HEK293 (cell line): Measurements from ENCODE around the gene MCFD2.

Experiments used
- HOXC10 ChIP-seq: sonication (generic); formaldehyde crosslinking; IDR thresholded peaks from 2 replicates; pipeline ENCODE4 v1.8.1; 2023; ENCODE audit warnings: mild to moderate bottlenecking, missing genetic modification reagents
- SP2 ChIP-seq: fragments of 450-650 bp; formaldehyde crosslinking; IDR thresholded peaks from 2 replicates; pipeline ENCODE4 v1.5.1; 2016; ENCODE audit warnings: missing biosample characterization, missing genetic modification characterization
- SP7 ChIP-seq: fragments of 450-650 bp; formaldehyde crosslinking; IDR thresholded peaks from 2 replicates; pipeline ENCODE4 v1.5.1; 2016; ENCODE audit warnings: missing biosample characterization, missing genetic modification characterization
- ZBTB20 ChIP-seq: fragments of 450-650 bp; formaldehyde crosslinking; IDR thresholded peaks from 2 replicates; pipeline ENCODE4 v1.5.1; 2016; ENCODE audit warnings: missing biosample characterization, missing genetic modification characterization
- ZFP37 ChIP-seq: fragments of 450-650 bp; formaldehyde crosslinking; IDR thresholded peaks from 2 replicates; pipeline ENCODE4 v1.5.1; 2016; ENCODE audit warnings: missing biosample characterization, missing genetic modification characterization
- ZFP69B ChIP-seq: fragments of 450-650 bp; formaldehyde crosslinking; IDR thresholded peaks from 2 replicates; pipeline ENCODE4 v1.5.1; 2016; ENCODE audit warnings: missing biosample characterization, missing genetic modification characterization
- ZNF211 ChIP-seq: fragments of 450-650 bp; formaldehyde crosslinking; IDR thresholded peaks from 2 replicates; pipeline ENCODE4 v1.5.1; 2016; ENCODE audit warnings: low read depth, missing biosample characterization, missing genetic modification characterization
- ZNF335 ChIP-seq: fragments of 450-650 bp; formaldehyde crosslinking; conservative IDR thresholded peaks from 2 replicates; pipeline ENCODE4 v1.5.1; 2016; ENCODE audit warnings: missing biosample characterization, missing genetic modification characterization
- ZNF394 ChIP-seq: fragments of 450-650 bp; formaldehyde crosslinking; IDR thresholded peaks from 2 replicates; pipeline ENCODE4 v1.5.1; 2016; ENCODE audit warnings: missing biosample characterization, missing genetic modification characterization, mild to moderate bottlenecking, moderate library complexity, borderline replicate concordance
- ZNF501 ChIP-seq: fragments of 450-650 bp; formaldehyde crosslinking; IDR thresholded peaks from 2 replicates; pipeline ENCODE4 v1.5.1; 2016; ENCODE audit warnings: missing biosample characterization, missing genetic modification characterization
- ZNF670 ChIP-seq: fragments of 450-650 bp; formaldehyde crosslinking; IDR thresholded peaks from 2 replicates; pipeline ENCODE4 v1.5.1; 2016; ENCODE audit warnings: missing biosample characterization, missing genetic modification characterization, low read depth
- ZSCAN30 ChIP-seq: fragments of 450-650 bp; IDR thresholded peaks from 2 replicates; pipeline ENCODE4 v1.5.1; 2018; ENCODE audit warnings: missing biosample characterization, mild to moderate bottlenecking, missing genetic modification characterization, moderate library complexity
- TF ChIP-seq, protein P1 (sequence below): fragments of 450-650 bp; formaldehyde crosslinking; IDR thresholded peaks from 2 replicates; pipeline ENCODE4 v1.5.1; 2016; ENCODE audit warnings: missing biosample characterization, missing genetic modification characterization
- TF ChIP-seq, protein P2 (sequence below): fragments of 450-650 bp; formaldehyde crosslinking; conservative IDR thresholded peaks from 2 replicates; pipeline ENCODE4 v1.5.1; 2016; ENCODE audit warnings: low read depth, missing biosample characterization, missing genetic modification characterization
- TF ChIP-seq, protein P3 (sequence below): fragments of 450-650 bp; formaldehyde crosslinking; IDR thresholded peaks from 2 replicates; pipeline ENCODE4 v1.5.1; 2016; ENCODE audit warnings: missing biosample characterization, missing genetic modification characterization
- TF ChIP-seq, protein P4 (sequence below): fragments of 450-650 bp; formaldehyde crosslinking; IDR thresholded peaks from 2 replicates; pipeline ENCODE4 v1.5.1; 2016; ENCODE audit warnings: missing biosample characterization, missing genetic modification characterization
- TF ChIP-seq, protein P5 (sequence below): fragments of 450-650 bp; formaldehyde crosslinking; IDR thresholded peaks from 2 replicates; pipeline ENCODE4 v1.5.1; 2016; ENCODE audit warnings: missing biosample characterization, missing genetic modification characterization
- TF ChIP-seq, protein P6 (sequence below): sonication (generic); formaldehyde crosslinking; IDR thresholded peaks from 2 replicates; pipeline ENCODE4 v1.8.1; 2022; ENCODE audit warnings: mild to moderate bottlenecking, moderate library complexity, missing genetic modification reagents

Gene MCFD2

DNA sequence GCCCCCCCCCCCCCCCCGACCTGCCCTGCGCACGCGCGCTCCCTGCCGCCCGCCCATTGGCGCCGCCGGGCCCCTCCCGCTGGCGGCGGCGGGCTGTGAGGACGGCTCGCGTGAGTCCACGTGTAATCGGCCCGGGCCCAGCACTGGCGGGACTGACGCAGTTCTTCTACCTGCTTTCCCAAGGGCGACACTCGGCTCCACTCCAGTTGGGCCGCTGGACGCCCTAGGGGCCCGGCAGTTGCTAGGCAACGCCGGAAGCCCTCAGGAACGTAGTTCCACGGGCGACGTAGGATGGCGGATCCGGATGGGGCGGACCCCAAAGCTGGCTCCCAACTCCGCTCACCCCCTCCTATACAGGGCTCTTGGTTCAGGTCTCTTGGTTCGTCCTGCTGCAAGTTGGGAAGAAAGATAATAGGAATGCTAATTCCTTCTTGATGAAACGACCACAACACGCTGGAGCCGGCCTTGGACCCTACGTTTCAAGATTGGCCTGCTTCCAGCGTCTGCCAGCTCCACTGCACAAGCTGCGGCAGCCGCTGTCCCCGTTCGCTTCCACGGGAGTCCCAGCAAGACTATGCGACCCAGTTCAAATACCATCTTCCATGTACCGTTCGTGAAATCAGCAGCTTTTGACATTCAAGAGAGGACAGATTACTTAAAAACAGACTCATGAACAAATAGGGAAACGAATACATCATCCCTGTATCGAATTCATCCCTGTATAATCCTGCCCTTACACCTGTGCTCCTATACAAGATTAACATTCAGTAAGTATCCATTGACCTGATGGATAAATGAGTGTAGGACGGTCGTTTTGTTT, 415 bp upstream of the MCFD2 start (continued):
- TF ChIP-seq, protein P1, sequence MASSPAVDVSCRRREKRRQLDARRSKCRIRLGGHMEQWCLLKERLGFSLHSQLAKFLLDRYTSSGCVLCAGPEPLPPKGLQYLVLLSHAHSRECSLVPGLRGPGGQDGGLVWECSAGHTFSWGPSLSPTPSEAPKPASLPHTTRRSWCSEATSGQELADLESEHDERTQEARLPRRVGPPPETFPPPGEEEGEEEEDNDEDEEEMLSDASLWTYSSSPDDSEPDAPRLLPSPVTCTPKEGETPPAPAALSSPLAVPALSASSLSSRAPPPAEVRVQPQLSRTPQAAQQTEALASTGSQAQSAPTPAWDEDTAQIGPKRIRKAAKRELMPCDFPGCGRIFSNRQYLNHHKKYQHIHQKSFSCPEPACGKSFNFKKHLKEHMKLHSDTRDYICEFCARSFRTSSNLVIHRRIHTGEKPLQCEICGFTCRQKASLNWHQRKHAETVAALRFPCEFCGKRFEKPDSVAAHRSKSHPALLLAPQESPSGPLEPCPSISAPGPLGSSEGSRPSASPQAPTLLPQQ (tag by site-specific recombination), result peak; percentile 85
- TF ChIP-seq ZBTB20 (peak; percentile 49; the same call in 1 of the 2 replicates), ZFP69B (peak; percentile 65), ZFP37 (tag by site-specific recombination) (peak; percentile 56; the same call in 1 of the 2 replicates), ZNF211 (no peak), ZSCAN30 (tag by site-specific recombination) (peak; percentile 88), ZNF670 (tag by site-specific recombination) (no peak), ZNF394 (tag by site-specific recombination) (peak; percentile 28; the same call in 1 of the 2 replicates), SP2 (tag by site-specific recombination) (peak; percentile 82), HOXC10 (CRISPR knock-in tag) (0 out of 2 replicates have a peak, but pooled peaks have one; percentile 29), ZNF335 (tag by site-specific recombination) (peak; percentile 69), ZNF501 (peak; percentile 21; the same call in 1 of the 2 replicates), SP7 (peak; percentile 32; the same call in 1 of the 2 replicates)
- TF ChIP-seq, protein P2, sequence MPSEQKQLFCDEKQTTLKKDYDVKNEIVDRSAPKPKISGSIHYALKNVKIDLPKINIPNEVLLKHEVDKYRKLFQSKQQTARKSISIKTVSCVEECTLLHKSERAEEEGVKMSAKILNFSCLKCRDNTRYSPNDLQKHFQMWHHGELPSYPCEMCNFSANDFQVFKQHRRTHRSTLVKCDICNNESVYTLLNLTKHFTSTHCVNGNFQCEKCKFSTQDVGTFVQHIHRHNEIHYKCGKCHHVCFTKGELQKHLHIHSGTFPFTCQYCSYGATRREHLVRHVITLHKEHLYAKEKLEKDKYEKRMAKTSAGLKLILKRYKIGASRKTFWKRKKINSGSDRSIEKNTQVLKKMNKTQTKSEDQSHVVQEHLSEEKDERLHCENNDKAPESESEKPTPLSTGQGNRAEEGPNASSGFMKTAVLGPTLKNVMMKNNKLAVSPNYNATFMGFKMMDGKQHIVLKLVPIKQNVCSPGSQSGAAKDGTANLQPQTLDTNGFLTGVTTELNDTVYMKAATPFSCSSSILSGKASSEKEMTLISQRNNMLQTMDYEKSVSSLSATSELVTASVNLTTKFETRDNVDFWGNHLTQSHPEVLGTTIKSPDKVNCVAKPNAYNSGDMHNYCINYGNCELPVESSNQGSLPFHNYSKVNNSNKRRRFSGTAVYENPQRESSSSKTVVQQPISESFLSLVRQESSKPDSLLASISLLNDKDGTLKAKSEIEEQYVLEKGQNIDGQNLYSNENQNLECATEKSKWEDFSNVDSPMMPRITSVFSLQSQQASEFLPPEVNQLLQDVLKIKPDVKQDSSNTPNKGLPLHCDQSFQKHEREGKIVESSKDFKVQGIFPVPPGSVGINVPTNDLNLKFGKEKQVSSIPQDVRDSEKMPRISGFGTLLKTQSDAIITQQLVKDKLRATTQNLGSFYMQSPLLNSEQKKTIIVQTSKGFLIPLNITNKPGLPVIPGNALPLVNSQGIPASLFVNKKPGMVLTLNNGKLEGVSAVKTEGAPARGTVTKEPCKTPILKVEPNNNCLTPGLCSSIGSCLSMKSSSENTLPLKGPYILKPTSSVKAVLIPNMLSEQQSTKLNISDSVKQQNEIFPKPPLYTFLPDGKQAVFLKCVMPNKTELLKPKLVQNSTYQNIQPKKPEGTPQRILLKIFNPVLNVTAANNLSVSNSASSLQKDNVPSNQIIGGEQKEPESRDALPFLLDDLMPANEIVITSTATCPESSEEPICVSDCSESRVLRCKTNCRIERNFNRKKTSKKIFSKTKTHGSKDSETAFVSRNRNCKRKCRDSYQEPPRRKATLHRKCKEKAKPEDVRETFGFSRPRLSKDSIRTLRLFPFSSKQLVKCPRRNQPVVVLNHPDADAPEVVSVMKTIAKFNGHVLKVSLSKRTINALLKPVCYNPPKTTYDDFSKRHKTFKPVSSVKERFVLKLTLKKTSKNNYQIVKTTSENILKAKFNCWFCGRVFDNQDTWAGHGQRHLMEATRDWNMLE (tag by site-specific recombination), result peak; percentile 49; the same call in 1 of the 2 replicates
- TF ChIP-seq, protein P3, sequence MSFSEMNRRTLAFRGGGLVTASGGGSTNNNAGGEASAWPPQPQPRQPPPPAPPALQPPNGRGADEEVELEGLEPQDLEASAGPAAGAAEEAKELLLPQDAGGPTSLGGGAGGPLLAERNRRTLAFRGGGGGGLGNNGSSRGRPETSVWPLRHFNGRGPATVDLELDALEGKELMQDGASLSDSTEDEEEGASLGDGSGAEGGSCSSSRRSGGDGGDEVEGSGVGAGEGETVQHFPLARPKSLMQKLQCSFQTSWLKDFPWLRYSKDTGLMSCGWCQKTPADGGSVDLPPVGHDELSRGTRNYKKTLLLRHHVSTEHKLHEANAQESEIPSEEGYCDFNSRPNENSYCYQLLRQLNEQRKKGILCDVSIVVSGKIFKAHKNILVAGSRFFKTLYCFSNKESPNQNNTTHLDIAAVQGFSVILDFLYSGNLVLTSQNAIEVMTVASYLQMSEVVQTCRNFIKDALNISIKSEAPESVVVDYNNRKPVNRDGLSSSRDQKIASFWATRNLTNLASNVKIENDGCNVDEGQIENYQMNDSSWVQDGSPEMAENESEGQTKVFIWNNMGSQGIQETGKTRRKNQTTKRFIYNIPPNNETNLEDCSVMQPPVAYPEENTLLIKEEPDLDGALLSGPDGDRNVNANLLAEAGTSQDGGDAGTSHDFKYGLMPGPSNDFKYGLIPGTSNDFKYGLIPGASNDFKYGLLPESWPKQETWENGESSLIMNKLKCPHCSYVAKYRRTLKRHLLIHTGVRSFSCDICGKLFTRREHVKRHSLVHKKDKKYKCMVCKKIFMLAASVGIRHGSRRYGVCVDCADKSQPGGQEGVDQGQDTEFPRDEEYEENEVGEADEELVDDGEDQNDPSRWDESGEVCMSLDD, result peak; percentile 84
- TF ChIP-seq, protein P4, sequence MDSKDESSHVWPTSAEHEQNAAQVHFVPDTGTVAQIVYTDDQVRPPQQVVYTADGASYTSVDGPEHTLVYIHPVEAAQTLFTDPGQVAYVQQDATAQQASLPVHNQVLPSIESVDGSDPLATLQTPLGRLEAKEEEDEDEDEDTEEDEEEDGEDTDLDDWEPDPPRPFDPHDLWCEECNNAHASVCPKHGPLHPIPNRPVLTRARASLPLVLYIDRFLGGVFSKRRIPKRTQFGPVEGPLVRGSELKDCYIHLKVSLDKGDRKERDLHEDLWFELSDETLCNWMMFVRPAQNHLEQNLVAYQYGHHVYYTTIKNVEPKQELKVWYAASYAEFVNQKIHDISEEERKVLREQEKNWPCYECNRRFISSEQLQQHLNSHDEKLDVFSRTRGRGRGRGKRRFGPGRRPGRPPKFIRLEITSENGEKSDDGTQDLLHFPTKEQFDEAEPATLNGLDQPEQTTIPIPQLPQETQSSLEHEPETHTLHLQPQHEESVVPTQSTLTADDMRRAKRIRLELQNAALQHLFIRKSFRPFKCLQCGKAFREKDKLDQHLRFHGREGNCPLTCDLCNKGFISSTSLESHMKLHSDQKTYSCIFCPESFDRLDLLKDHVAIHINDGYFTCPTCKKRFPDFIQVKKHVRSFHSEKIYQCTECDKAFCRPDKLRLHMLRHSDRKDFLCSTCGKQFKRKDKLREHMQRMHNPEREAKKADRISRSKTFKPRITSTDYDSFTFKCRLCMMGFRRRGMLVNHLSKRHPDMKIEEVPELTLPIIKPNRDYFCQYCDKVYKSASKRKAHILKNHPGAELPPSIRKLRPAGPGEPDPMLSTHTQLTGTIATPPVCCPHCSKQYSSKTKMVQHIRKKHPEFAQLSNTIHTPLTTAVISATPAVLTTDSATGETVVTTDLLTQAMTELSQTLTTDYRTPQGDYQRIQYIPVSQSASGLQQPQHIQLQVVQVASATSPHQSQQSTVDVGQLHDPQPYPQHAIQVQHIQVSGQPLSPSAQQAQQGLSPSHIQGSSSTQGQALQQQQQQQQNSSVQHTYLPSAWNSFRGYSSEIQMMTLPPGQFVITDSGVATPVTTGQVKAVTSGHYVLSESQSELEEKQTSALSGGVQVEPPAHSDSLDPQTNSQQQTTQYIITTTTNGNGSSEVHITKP (tag by site-specific recombination), result peak; percentile 85
- TF ChIP-seq, protein P5, sequence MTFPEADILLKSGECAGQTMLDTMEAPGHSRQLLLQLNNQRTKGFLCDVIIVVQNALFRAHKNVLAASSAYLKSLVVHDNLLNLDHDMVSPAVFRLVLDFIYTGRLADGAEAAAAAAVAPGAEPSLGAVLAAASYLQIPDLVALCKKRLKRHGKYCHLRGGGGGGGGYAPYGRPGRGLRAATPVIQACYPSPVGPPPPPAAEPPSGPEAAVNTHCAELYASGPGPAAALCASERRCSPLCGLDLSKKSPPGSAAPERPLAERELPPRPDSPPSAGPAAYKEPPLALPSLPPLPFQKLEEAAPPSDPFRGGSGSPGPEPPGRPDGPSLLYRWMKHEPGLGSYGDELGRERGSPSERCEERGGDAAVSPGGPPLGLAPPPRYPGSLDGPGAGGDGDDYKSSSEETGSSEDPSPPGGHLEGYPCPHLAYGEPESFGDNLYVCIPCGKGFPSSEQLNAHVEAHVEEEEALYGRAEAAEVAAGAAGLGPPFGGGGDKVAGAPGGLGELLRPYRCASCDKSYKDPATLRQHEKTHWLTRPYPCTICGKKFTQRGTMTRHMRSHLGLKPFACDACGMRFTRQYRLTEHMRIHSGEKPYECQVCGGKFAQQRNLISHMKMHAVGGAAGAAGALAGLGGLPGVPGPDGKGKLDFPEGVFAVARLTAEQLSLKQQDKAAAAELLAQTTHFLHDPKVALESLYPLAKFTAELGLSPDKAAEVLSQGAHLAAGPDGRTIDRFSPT, result 0 out of 2 replicates have a peak, but pooled peaks have one; percentile 32
- TF ChIP-seq, protein P6, sequence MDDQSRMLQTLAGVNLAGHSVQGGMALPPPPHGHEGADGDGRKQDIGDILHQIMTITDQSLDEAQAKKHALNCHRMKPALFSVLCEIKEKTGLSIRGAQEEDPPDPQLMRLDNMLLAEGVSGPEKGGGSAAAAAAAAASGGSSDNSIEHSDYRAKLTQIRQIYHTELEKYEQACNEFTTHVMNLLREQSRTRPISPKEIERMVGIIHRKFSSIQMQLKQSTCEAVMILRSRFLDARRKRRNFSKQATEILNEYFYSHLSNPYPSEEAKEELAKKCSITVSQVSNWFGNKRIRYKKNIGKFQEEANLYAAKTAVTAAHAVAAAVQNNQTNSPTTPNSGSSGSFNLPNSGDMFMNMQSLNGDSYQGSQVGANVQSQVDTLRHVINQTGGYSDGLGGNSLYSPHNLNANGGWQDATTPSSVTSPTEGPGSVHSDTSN, result no peak
- TF ChIP-seq, all 188 proteins: peak for 30
